Nephron progenitor cell (in vitro differentiated cells): ENCODE measurements around the gene SMIM41.
"Not testable (repeated sequence)": the region's sequence is repeated elsewhere in the genome, so short reads cannot be mapped to it uniquely, and the experiment has no call there.

Experiments used
- DNase-seq: peaks from one replicate; pipeline ENCODE4 v3.0.0; 2021
- H3K27ac Mint-ChIP-seq: 2 replicates; pipeline ENCODE4 v1.8.0; 2021; ENCODE audit warnings: mild to moderate bottlenecking, moderate library complexity, mixed read lengths
- H3K27me3 Mint-ChIP-seq: 2 replicates; pipeline ENCODE4 v1.8.0; 2021; ENCODE audit warnings: mild to moderate bottlenecking, low read depth, mixed read lengths; ENCODE audit not compliant: poor library complexity
- H3K36me3 Mint-ChIP-seq: 2 replicates; pipeline ENCODE4 v1.8.0; 2021; ENCODE audit warnings: low read depth, mixed read lengths
- H3K4me1 Mint-ChIP-seq: 2 replicates; pipeline ENCODE4 v1.8.0; 2021; ENCODE audit warnings: mixed read lengths
- H3K4me3 Mint-ChIP-seq: 2 replicates; pipeline ENCODE4 v1.8.0; 2021; ENCODE audit warnings: mild to moderate bottlenecking, moderate library complexity, mixed read lengths
- H3K9me3 Mint-ChIP-seq: 2 replicates; pipeline ENCODE4 v1.8.0; 2021; ENCODE audit warnings: mild to moderate bottlenecking, moderate library complexity, mixed read lengths
- TF ChIP-seq, protein P1 (sequence below): fragments of 200-600 bp; sonication (generic); IDR thresholded peaks from 2 replicates; pipeline ENCODE4 v1.5.0; 2021; ENCODE audit warnings: antibody characterized with exemption

Gene SMIM41

DNA sequence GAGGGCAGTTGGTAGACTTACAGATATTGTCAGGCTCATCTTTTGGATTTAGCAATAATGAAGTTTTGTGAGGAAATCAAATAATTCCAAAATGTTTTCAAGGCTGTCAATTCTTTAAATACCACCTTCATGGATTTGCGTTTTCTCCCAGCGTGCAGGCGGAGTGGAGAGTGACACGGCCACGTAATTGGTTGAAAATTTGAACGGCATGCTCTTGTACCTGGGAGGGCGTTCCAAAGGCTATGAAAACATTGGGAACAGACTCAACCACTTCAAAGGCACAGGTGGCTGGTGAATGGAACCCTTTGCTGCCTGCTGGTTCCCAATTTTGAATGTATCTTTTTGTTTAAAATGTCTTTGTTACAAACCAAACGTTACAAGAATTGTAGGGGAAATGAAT is 12.4 kb downstream of the SMIM41 start:
- DNase-seq = no peak
- peaks cover 7% of the 10 kb centered on the region for H3K9me3 Mint-ChIP-seq
- no peak overlapping the region for H3K27ac Mint-ChIP-seq
- H3K4me1 Mint-ChIP-seq = peaks cover 26% of the 10 kb centered on the region
- H3K27me3 Mint-ChIP-seq = peaks cover 54% of the 10 kb centered on the region
- H3K4me3 Mint-ChIP-seq = no peak overlapping the region
- no peaks in the 10 kb centered on the region for H3K36me3 Mint-ChIP-seq
- TF ChIP-seq, protein P1, sequence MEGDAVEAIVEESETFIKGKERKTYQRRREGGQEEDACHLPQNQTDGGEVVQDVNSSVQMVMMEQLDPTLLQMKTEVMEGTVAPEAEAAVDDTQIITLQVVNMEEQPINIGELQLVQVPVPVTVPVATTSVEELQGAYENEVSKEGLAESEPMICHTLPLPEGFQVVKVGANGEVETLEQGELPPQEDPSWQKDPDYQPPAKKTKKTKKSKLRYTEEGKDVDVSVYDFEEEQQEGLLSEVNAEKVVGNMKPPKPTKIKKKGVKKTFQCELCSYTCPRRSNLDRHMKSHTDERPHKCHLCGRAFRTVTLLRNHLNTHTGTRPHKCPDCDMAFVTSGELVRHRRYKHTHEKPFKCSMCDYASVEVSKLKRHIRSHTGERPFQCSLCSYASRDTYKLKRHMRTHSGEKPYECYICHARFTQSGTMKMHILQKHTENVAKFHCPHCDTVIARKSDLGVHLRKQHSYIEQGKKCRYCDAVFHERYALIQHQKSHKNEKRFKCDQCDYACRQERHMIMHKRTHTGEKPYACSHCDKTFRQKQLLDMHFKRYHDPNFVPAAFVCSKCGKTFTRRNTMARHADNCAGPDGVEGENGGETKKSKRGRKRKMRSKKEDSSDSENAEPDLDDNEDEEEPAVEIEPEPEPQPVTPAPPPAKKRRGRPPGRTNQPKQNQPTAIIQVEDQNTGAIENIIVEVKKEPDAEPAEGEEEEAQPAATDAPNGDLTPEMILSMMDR = no peak

- Mint-ChIP-seq H3K27me3 (peaks cover 57% of the 10 kb centered on the region), H3K27ac (no peak overlapping the region), H3K36me3 (no peaks in the 10 kb centered on the region), H3K4me1 (peaks cover 20% of the 10 kb centered on the region), H3K9me3 (peaks cover 7% of the 10 kb centered on the region), H3K4me3 (no peak overlapping the region)
- TF ChIP-seq, protein P1 = no peak
- DNase-seq = no peak
These were observed 13.8 kb downstream of the SMIM41 start for GRCh38 chr12:52093346-52093745.

DNA sequence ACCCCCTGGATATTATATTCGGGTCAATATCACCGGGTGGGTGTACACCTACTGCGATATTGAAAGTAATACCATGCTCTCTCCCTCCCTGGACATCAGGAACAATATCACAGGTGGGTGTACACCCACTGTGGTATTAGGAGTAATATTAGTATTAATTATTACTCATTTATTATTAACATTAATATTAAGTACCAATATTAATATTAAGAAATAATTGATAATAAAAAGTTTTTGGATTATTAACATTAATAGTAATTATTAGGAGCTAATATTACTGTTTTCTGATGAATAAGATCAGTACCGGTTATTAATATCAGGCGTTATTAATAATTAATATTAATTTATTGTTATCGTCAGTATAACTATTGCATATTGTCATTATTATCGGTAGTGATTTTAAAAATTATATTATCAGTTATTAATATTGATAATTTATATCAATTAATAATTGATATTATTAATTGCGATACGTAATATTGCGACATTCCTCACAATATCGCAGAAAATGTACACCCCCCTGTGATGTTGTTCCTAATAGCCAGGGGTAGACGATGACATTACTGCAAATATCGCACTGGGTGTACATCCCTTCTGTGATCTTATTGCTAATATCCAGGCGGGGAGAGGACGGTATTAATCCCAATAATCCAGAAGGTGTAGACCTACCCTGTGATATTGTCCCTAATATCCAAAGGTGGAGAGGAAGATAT is 17.0 kb downstream of the SMIM41 start:
- TF ChIP-seq, protein P1 = no peak
- peaks cover 57% of the 10 kb centered on the region for H3K27me3 Mint-ChIP-seq

DNA sequence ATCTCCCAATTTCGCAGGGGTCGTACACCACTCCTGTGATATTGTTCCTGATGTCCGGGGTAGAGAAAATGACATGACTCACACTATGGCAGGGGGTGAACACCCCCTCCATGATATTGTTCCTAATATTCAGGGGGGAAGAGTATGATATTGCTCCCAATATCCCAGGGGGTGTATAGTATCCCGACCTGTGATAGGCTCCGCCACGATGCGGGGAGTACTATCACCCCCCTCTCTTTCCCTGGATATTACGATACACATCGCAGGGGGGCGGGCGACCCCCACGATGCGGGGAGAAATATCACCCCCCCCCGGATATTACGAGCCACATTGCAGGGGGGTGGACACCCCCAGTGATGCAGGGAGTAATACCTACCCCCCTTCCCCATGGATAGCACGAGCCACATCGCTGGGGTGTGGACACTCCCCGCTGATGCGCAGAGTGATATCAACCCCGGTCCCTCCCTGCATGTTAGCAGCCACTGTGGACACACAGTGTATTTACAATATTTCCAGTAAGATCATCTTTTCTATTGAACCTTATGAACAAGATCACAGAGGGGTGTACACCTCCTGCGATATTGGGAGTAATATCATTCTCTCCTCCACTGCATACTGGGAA is 17.7 kb downstream of the SMIM41 start:
- no peak overlapping the region for H3K4me3 Mint-ChIP-seq
- no peak for DNase-seq
- no peaks in the 10 kb centered on the region for H3K36me3 Mint-ChIP-seq
- no peak overlapping the region for H3K27ac Mint-ChIP-seq
- TF ChIP-seq, protein P1 = no peak
- peaks cover 7% of the 10 kb centered on the region for H3K9me3 Mint-ChIP-seq
- H3K4me1 Mint-ChIP-seq = peaks cover 1% of the 10 kb centered on the region
- H3K27me3 Mint-ChIP-seq = peaks cover 56% of the 10 kb centered on the region

More for the DNA sequence above, 17.0 kb downstream of the SMIM41 start:
- no peak for DNase-seq
- H3K36me3 Mint-ChIP-seq = no peaks in the 10 kb centered on the region
- no peak overlapping the region for H3K27ac Mint-ChIP-seq
- H3K4me1 Mint-ChIP-seq = peaks cover 8% of the 10 kb centered on the region
- H3K4me3 Mint-ChIP-seq = no peak overlapping the region
- peaks cover 7% of the 10 kb centered on the region for H3K9me3 Mint-ChIP-seq

- DNase-seq, H3K9me3 Mint-ChIP-seq, H3K4me1 Mint-ChIP-seq, H3K27ac Mint-ChIP-seq, H3K36me3 Mint-ChIP-seq, H3K4me3 Mint-ChIP-seq: not testable (repeated sequence)
- peaks cover 74% of the 10 kb centered on the region for H3K27me3 Mint-ChIP-seq
These were observed 25.1 kb downstream of the SMIM41 start for GRCh38 chr12:52104431-52105089.

DNA sequence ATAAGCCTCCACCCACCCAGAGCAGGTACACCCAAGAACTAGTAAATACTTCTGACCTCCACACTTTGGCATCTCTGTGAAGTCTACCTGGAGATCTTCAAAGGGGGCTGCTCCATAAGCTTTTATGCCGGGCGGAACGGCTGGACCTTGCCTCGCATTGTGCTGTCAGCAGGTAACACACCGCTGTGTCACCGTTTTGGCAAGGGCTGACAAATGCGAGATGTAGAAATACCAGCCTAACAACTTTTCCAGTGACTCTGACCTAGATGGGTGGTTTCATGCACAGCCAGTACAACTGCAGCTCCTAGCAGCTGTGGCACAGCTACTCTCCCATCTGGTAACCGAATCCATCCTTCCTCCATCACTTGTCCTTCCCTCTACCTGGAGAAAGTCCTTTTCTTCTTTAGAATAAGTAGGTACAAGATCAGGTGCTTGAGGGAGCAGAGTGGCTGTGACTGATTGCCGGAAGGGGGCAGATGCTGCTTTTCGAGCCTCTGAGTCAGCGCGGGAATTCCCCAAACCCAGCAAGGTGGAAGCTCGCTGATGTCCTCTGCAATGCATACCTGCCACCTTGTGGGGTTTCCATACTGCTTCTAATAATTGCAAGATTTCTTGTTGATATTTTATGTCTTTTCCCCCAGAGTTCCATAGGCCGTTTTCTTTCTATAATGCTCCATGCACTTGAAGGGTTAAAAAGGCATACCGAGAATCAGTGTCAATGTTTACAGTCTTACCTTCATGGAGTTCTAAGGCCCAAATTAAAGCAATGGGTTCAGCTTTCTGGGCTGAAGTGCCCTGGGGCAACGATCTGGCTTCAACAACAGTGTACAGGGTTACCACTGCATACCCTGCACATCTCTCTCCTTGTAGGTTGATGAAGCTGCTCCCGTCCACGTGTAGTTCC is 37.0 kb downstream of the SMIM41 start:
- not testable (repeated sequence) for H3K36me3 Mint-ChIP-seq, H3K4me3 Mint-ChIP-seq

GRCh38 chr12:52117806-52118475 is 38.4 kb downstream of the SMIM41 start:
- Mint-ChIP-seq H3K4me1 (peaks cover 30% of the 10 kb centered on the region), H3K27me3 (peaks cover 79% of the 10 kb centered on the region)
- not testable (repeated sequence) for H3K27ac Mint-ChIP-seq, H3K9me3 Mint-ChIP-seq, DNase-seq, H3K36me3 Mint-ChIP-seq, H3K4me3 Mint-ChIP-seq

More for the DNA sequence above, 37.0 kb downstream of the SMIM41 start:
- DNase-seq, H3K27ac Mint-ChIP-seq, H3K9me3 Mint-ChIP-seq: not testable (repeated sequence)
- peaks cover 66% of the 10 kb centered on the region for H3K27me3 Mint-ChIP-seq
- H3K4me1 Mint-ChIP-seq = peaks cover 15% of the 10 kb centered on the region
